Measurements from ENCODE around the gene QKI. TPM values are rescaled to one million over a fixed set of nuclear protein-coding genes. Genes with fewer than 3 reads are reported as not detected.

The QKI gene
- total RNA-seq, 1 experiment from 2014 or later = 176 TPM

GRCh38 chr6:163486821-163487220, 72.3 kb downstream of the QKI start:
- no peaks in the 10 kb centered on the region for H3K9me3 Mint-ChIP-seq
- H3K23ac ChIP-seq (ENCODE audit: insufficient read length, low read depth, low read length) = no peak overlapping the region
- H4K20me1 ChIP-seq (ENCODE audit: control insufficient read depth, insufficient read depth, insufficient read length) = no peaks in the 10 kb centered on the region

More at GRCh38 chr6:163486821-163487220, 72.3 kb downstream of the QKI start:
- H3K4me1 ChIP-seq (ENCODE audit: insufficient read depth, low read length) = peaks cover 2% of the 10 kb centered on the region; the same call in 1 of the 2 replicates
- no peak overlapping the region for H3K4ac ChIP-seq (ENCODE audit: low read depth, low read length)
- TF ChIP-seq, protein P1, sequence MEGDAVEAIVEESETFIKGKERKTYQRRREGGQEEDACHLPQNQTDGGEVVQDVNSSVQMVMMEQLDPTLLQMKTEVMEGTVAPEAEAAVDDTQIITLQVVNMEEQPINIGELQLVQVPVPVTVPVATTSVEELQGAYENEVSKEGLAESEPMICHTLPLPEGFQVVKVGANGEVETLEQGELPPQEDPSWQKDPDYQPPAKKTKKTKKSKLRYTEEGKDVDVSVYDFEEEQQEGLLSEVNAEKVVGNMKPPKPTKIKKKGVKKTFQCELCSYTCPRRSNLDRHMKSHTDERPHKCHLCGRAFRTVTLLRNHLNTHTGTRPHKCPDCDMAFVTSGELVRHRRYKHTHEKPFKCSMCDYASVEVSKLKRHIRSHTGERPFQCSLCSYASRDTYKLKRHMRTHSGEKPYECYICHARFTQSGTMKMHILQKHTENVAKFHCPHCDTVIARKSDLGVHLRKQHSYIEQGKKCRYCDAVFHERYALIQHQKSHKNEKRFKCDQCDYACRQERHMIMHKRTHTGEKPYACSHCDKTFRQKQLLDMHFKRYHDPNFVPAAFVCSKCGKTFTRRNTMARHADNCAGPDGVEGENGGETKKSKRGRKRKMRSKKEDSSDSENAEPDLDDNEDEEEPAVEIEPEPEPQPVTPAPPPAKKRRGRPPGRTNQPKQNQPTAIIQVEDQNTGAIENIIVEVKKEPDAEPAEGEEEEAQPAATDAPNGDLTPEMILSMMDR (conservative IDR thresholded peaks at IDR 0.05) = no peak
- H3K27ac ChIP-seq (ENCODE audit: insufficient read length, low read depth, low read length) = no peak overlapping the region
- no peak overlapping the region for H3K18ac ChIP-seq (ENCODE audit: insufficient read length, low read depth, low read length)
- no peak overlapping the region for H2BK12ac ChIP-seq (ENCODE audit: insufficient read length, low read depth, low read length)
- no peak overlapping the region for H3K14ac ChIP-seq (ENCODE audit: insufficient read depth, low read length)
- no peak overlapping the region for H2BK20ac ChIP-seq (ENCODE audit: low read depth, low read length, poor library complexity, severe bottlenecking)
- Mint-ChIP-seq H3K27me3 (ENCODE audit: low read depth) (no peaks in the 10 kb centered on the region), H3K4me1 (peaks cover 34 to 42% of the 10 kb centered on the region in 2 experiments), H3K27ac (0 out of 7 replicates have a peak overlapping the region, but pooled peaks of 1 of the 3 experiments have one; percentile 25), H3K4me3 (no peak overlapping the region), H3K36me3 (ENCODE audit: insufficient read depth in 1 of 3, low read depth in 3 of 3) (peaks cover 0 to 5% (median 2%) of the 10 kb centered on the region in 3 experiments; a peak in 1 of 7 replicates)
- no peak overlapping the region for H3K4me2 ChIP-seq (ENCODE audit: insufficient read depth, insufficient read length, low read length)
- H3K79me1 ChIP-seq (ENCODE audit: insufficient read depth, low read depth, low read length, poor library complexity, severe bottlenecking) = peaks cover 3% of the 10 kb centered on the region
- H2AK5ac ChIP-seq (ENCODE audit: insufficient read length, low read length) = no peak overlapping the region
- H3K27me3 ChIP-seq (ENCODE audit: insufficient read depth, low read length) = no peaks in the 10 kb centered on the region
- no peak overlapping the region for H4K8ac ChIP-seq (replicated peaks; ENCODE audit: insufficient read length, low read depth, low read length)
- no peak overlapping the region for H3K9ac ChIP-seq (ENCODE audit: extremely low read depth, insufficient read length, low read length)
- no peak overlapping the region for H2AFZ ChIP-seq (ENCODE audit: low read length)
- no peak overlapping the region for H2BK15ac ChIP-seq (ENCODE audit: low read depth, low read length)
- no CpG with 5 or more reads among the region's 3 CpGs for WGBS (ENCODE audit: extremely low coverage, insufficient read length, low lambda C conversion rate)
- H3K79me2 ChIP-seq (ENCODE audit: insufficient read depth, low read length) = peaks cover 23% of the 10 kb centered on the region; the same call in 1 of the 2 replicates
- no peak overlapping the region for H4K5ac ChIP-seq (ENCODE audit: insufficient read length, low read depth, low read length)
- H2BK120ac ChIP-seq (ENCODE audit: low read depth, low read length, poor library complexity, severe bottlenecking) = no peak overlapping the region
- H4K91ac ChIP-seq (ENCODE audit: insufficient read length, low read depth, low read length) = no peak overlapping the region
- H3K9me3 ChIP-seq (ENCODE audit: control insufficient read depth, low read depth, low read length) = no peaks in the 10 kb centered on the region
- no peak overlapping the region for H3K56ac ChIP-seq (ENCODE audit: insufficient read length, low read depth, low read length)
- no peak overlapping the region for H3T11ph ChIP-seq (ENCODE audit: low read length)
- no peaks in the 10 kb centered on the region for H3K23me2 ChIP-seq (ENCODE audit: insufficient read length, low read depth, low read length, poor library complexity, severe bottlenecking)
- DNase-seq = no peak
- no peak overlapping the region for H2BK5ac ChIP-seq (ENCODE audit: insufficient read length, low read length)
